SU-DHL-6 (cell line): ENCODE data around the gene SLC1A6.
"Not testable (repeated sequence)": the region's sequence is repeated elsewhere in the genome, so short reads cannot be mapped to it uniquely, and the experiment has no call there.

ENCODE experiments used
- H2AFZ ChIP-seq: fragments of 200-600 bp; sonication (generic); 2 replicates; pipeline ENCODE4 v1.6.1; 2014; ENCODE audit warnings: low read depth, mild to moderate bottlenecking, moderate library complexity, mixed read lengths, antibody characterized with exemption, low read length; ENCODE audit not compliant: severe bottlenecking
- H3F3A ChIP-seq: fragments of 200-600 bp; shearing (Covaris generic); 2 replicates; pipeline ENCODE4 v1.6.0; 2016; ENCODE audit warnings: antibody characterized with exemption, mild to moderate bottlenecking; ENCODE audit not compliant: insufficient read depth
- H3K27ac ChIP-seq: fragments of 200-600 bp; sonication (generic); 2 replicates; pipeline ENCODE4 v1.5.1; 2016; ENCODE audit warnings: low read depth, mild to moderate bottlenecking, low read length, moderate library complexity, mixed read lengths
- H3K27me3 ChIP-seq: fragments of 200-600 bp; sonication (generic), shearing (Covaris generic); 2 replicates; pipeline ENCODE4 v1.6.0; 2014; ENCODE audit warnings: mild to moderate bottlenecking, low read length
- H3K36me3 ChIP-seq: fragments of 200-600 bp; sonication (generic); 2 replicates; pipeline ENCODE4 v1.6.1; 2014; ENCODE audit warnings: mild to moderate bottlenecking, low read length, mixed read lengths
- H3K4me2 ChIP-seq: fragments of 300-600, 200-600 bp; shearing (Covaris generic), sonication (generic); 2 replicates; pipeline ENCODE4 v1.6.0; 2014; ENCODE audit warnings: low read length, low read depth, mild to moderate bottlenecking; ENCODE audit not compliant: poor library complexity, severe bottlenecking
- H3K4me3 ChIP-seq: fragments of 200-600 bp; sonication (generic); 2 replicates; pipeline ENCODE4 v1.5.1; 2014; ENCODE audit warnings: antibody characterized with exemption, low read length, mild to moderate bottlenecking, mixed read lengths; ENCODE audit not compliant: insufficient read depth, poor library complexity, severe bottlenecking
- H3K79me2 ChIP-seq: fragments of 200-600 bp; sonication (generic); 2 replicates; pipeline ENCODE4 v1.6.1; 2014; ENCODE audit warnings: mild to moderate bottlenecking, low read length, moderate library complexity; ENCODE audit not compliant: insufficient read depth
- H3K9ac ChIP-seq: fragments of 200-600 bp; sonication (generic); 2 replicates; pipeline ENCODE4 v1.7.0; 2014; ENCODE audit warnings: mild to moderate bottlenecking, low read length
- H3K9me2 ChIP-seq: fragments of 200-600 bp; sonication (generic); replicated peaks from 2 replicates; pipeline ENCODE4 v1.6.1; 2014; ENCODE audit warnings: low read length; ENCODE audit not compliant: insufficient read depth
- H3K9me3 ChIP-seq: fragments of 200-600 bp; sonication (generic); 2 replicates; pipeline ENCODE4 v1.6.1; 2014; ENCODE audit warnings: low read length, mixed read lengths; ENCODE audit not compliant: insufficient read depth
- H4K20me1 ChIP-seq: fragments of 200-600 bp; sonication (generic); 2 replicates; pipeline ENCODE4 v1.6.1; 2014; ENCODE audit warnings: low read depth, mild to moderate bottlenecking, antibody characterized with exemption, low read length, moderate library complexity, mixed read lengths
- EZH2phosphoT487 ChIP-seq: fragments of 200-600 bp; sonication (generic), shearing (Covaris generic); conservative IDR thresholded peaks from 2 replicates; pipeline ENCODE4 v1.6.1; 2018; ENCODE audit warnings: mild to moderate bottlenecking, antibody characterized with exemption, low read length, moderate library complexity, mixed read lengths
- TF ChIP-seq, protein P1 (sequence below): fragments of 200-600 bp; sonication (generic); IDR thresholded peaks from one replicate; pipeline ENCODE4 v1.5.1; 2017; ENCODE audit warnings: antibody characterized with exemption, mild to moderate bottlenecking, low read length, moderate library complexity; ENCODE audit not compliant: insufficient read depth, poor library complexity, severe bottlenecking

Gene SLC1A6

DNA sequence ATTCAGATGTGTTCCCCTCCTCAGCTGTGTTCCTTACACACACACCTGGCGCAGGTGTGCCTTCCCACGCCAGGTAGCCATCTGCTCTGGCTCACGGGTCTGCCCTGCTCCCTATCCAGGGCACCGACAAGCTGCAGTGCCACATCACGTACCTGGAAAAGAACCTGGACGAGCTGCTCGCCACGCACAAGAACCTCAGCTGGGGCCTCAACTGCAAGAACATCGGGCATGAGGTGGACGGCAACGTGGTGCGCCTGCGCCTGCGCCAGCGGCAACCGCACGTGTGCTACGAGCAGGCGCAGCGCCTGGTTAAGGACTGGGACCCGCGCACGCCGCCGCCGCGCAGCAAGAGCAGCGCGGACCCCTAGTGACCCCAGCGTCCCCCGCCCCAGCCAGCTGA is 43.1 kb upstream of the SLC1A6 start:
- Histone ChIP-seq H3K9me2 (no peaks in the 10 kb centered on the region), H2AFZ (no peak overlapping the region), H3K27ac (no peak overlapping the region), H3K9ac (no peak overlapping the region), H3K79me2 (no peaks in the 10 kb centered on the region), H4K20me1 (no peaks in the 10 kb centered on the region), H3K4me2 (no peak overlapping the region), H3K27me3 (no peaks in the 10 kb centered on the region), H3K4me3 (no peak overlapping the region), H3F3A (no peaks in the 10 kb centered on the region), H3K9me3 (no peaks in the 10 kb centered on the region), H3K36me3 (no peaks in the 10 kb centered on the region)
- TF ChIP-seq EZH2phosphoT487: no peak
- TF ChIP-seq, protein P1, sequence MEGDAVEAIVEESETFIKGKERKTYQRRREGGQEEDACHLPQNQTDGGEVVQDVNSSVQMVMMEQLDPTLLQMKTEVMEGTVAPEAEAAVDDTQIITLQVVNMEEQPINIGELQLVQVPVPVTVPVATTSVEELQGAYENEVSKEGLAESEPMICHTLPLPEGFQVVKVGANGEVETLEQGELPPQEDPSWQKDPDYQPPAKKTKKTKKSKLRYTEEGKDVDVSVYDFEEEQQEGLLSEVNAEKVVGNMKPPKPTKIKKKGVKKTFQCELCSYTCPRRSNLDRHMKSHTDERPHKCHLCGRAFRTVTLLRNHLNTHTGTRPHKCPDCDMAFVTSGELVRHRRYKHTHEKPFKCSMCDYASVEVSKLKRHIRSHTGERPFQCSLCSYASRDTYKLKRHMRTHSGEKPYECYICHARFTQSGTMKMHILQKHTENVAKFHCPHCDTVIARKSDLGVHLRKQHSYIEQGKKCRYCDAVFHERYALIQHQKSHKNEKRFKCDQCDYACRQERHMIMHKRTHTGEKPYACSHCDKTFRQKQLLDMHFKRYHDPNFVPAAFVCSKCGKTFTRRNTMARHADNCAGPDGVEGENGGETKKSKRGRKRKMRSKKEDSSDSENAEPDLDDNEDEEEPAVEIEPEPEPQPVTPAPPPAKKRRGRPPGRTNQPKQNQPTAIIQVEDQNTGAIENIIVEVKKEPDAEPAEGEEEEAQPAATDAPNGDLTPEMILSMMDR: no peak

DNA sequence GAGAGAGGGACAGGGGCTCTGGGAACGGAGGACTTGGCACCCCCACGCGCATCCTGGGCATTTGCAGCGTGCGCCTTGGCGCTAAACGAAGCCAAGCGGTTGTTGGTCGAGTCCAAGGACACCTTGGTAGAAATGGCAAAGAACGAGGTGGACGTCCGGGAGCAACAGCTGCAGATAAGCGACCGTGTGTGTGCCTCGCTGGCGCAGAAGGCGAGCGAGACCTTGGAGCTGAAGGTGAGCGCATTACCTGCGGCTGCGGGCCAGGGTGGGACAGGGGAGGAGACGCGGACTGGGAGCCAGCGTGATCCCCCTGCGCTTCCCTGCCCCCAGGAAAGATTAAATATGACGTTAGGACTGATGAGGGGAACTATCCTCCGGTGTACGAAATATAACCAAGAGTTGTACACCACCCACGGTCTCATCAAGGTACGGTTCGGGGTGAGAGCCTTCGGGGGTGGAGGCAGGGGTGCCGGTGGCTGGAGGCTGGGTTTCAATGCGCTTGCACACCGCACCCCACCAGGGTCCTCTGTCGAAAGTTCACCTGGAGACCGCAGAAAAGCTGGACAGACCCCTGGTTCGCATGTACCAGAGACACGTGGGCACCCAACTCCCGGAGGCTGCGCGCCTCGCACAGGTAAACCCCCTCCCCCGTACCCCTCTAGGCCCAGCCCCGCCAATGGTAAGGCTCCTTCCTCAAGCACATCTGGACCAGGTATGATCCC is 41.8 kb upstream of the SLC1A6 start:
- Histone ChIP-seq H4K20me1 (no peaks in the 10 kb centered on the region), H3K4me3 (no peak overlapping the region), H3F3A (no peaks in the 10 kb centered on the region), H2AFZ (no peak overlapping the region), H3K27me3 (no peaks in the 10 kb centered on the region), H3K9ac (no peak overlapping the region), H3K4me2 (no peak overlapping the region), H3K9me2 (no peaks in the 10 kb centered on the region), H3K36me3 (no peaks in the 10 kb centered on the region), H3K9me3 (no peaks in the 10 kb centered on the region), H3K79me2 (no peaks in the 10 kb centered on the region), H3K27ac (no peak overlapping the region)
- no peak for TF ChIP-seq EZH2phosphoT487
- TF ChIP-seq, protein P1: no peak

- H4K20me1 ChIP-seq, H3K27ac ChIP-seq, H3K9me2 ChIP-seq, H3K79me2 ChIP-seq, H3K9me3 ChIP-seq, H3K27me3 ChIP-seq, H3K4me3 ChIP-seq, H3K9ac ChIP-seq, H3K36me3 ChIP-seq, H2AFZ ChIP-seq, H3K4me2 ChIP-seq, H3F3A ChIP-seq: not testable (repeated sequence)
Measured at GRCh38 chr19:15018836-15019235, 39.2 kb upstream of the SLC1A6 start.

DNA sequence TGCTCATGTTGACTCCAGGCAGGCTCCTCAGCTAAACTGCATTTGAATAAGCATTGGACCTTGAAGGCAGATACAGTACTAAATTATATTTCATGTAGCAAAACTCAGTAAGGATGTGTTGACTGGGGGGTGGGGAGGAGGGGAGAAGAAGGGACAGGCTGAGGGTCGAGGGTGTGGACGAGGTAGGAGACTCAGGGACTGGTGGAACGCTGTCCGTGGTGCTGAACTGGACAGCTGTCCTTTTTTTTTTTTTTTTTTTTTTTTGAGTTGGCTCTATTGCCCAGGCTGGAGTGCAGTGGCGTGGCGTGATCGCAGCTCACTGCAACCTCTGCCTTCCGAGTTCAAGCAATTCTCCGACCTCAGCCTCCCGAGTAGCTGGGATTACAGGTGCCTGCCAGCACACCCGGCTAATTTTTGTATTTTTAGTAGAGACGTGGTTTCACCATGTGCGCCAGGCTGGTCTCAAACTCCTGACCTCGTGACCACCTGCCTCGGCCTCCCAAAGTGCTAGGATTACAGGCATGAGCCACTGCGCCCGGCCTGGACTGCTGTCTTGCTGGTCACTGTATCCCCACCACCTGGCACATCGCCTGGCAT is 36.4 kb upstream of the SLC1A6 start:
- H3K27ac ChIP-seq: no peak overlapping the region
- H3K4me2 ChIP-seq: no peak overlapping the region
- H3K9ac ChIP-seq: no peak overlapping the region
- TF ChIP-seq, protein P1: no peak
- no peak for TF ChIP-seq EZH2phosphoT487
- no peaks in the 10 kb centered on the region for H3K36me3 ChIP-seq
- no peak overlapping the region for H2AFZ ChIP-seq
- no peaks in the 10 kb centered on the region for H3F3A ChIP-seq
- no peaks in the 10 kb centered on the region for H4K20me1 ChIP-seq
- H3K79me2 ChIP-seq: no peaks in the 10 kb centered on the region
- H3K9me3 ChIP-seq: no peaks in the 10 kb centered on the region
- H3K9me2 ChIP-seq: no peaks in the 10 kb centered on the region
- H3K4me3 ChIP-seq: no peak overlapping the region
- no peaks in the 10 kb centered on the region for H3K27me3 ChIP-seq
